Mesenteric fat pad (tissue), 1 donor: ENCODE data around the gene SERPIND1. TPM values are rescaled to one million over a fixed set of nuclear protein-coding genes. Genes with fewer than 3 reads are reported as not detected.

Experiments
- total RNA-seq: library from RNA; stranded (reverse); fragmentation: NEBNext Ultra II Directional; extraction: Animal tissue kit (Norgen Biotek cat#: 25700); gene quantifications from one replicate; pipeline ENCODE4 v1.2.1, GENCODE V29; 2021
- donor health status: DM: yes; HTN: yes; CAD: no.

Gene SERPIND1
- total RNA-seq, 1 donor from 2014 or later, result 0.35 TPM

Other genes starting within 250 kb of the SERPIND1 start
- 79.1 TPM for gene PI4KA, start 84.7 kb downstream of the SERPIND1 start, total RNA-seq
- gene SNAP29, start 84.9 kb downstream of the SERPIND1 start, total RNA-seq, result 30.8 TPM
- gene CRKL, start 143.3 kb downstream of the SERPIND1 start, total RNA-seq, result 46.1 TPM
- gene AIFM3, start 193.1 kb downstream of the SERPIND1 start, total RNA-seq, result 2.1 TPM
- gene LZTR1, start 208.2 kb downstream of the SERPIND1 start, total RNA-seq, result 70.8 TPM
- 15.5 TPM for gene THAP7, start 228.0 kb downstream of the SERPIND1 start, total RNA-seq
- 1.2 TPM for gene P2RX6, start 241.1 kb downstream of the SERPIND1 start, total RNA-seq